ENCODE measurements around the gene BNIP3.

GRCh38 chr10:132020456-132020855 lies 38.7 kb upstream of the BNIP3 start:
- TF ChIP-seq POLR2AphosphoS5 (IDR thresholded peaks at IDR 0.05; ENCODE audit: low read depth, low read length) (no peak), TAF1 (IDR thresholded peaks at IDR 0.05; ENCODE audit: borderline replicate concordance, insufficient read depth, low read length) (no peak), SIN3A (IDR thresholded peaks at IDR 0.05; ENCODE audit: borderline replicate concordance, insufficient read depth, low read length) (no peak), FOXP2 (optimal IDR thresholded peaks at IDR 0.05; ENCODE audit: borderline replicate concordance, extremely low read depth, extremely low read length, insufficient read depth) (no peak)
- TF ChIP-seq, protein P1, sequence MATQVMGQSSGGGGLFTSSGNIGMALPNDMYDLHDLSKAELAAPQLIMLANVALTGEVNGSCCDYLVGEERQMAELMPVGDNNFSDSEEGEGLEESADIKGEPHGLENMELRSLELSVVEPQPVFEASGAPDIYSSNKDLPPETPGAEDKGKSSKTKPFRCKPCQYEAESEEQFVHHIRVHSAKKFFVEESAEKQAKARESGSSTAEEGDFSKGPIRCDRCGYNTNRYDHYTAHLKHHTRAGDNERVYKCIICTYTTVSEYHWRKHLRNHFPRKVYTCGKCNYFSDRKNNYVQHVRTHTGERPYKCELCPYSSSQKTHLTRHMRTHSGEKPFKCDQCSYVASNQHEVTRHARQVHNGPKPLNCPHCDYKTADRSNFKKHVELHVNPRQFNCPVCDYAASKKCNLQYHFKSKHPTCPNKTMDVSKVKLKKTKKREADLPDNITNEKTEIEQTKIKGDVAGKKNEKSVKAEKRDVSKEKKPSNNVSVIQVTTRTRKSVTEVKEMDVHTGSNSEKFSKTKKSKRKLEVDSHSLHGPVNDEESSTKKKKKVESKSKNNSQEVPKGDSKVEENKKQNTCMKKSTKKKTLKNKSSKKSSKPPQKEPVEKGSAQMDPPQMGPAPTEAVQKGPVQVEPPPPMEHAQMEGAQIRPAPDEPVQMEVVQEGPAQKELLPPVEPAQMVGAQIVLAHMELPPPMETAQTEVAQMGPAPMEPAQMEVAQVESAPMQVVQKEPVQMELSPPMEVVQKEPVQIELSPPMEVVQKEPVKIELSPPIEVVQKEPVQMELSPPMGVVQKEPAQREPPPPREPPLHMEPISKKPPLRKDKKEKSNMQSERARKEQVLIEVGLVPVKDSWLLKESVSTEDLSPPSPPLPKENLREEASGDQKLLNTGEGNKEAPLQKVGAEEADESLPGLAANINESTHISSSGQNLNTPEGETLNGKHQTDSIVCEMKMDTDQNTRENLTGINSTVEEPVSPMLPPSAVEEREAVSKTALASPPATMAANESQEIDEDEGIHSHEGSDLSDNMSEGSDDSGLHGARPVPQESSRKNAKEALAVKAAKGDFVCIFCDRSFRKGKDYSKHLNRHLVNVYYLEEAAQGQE (IDR thresholded peaks at IDR 0.05; ENCODE audit: insufficient read depth in 1 of 2, low read depth in 2 of 2, low read length in 2 of 2) = no peak

Data from PFSK-1 (cell line).